ENCODE data around the gene PDCD7.
"Not testable (repeated sequence)": the region's sequence is repeated elsewhere in the genome, so short reads cannot be mapped to it uniquely, and the experiment has no call there.

The PDCD7 gene

DNA sequence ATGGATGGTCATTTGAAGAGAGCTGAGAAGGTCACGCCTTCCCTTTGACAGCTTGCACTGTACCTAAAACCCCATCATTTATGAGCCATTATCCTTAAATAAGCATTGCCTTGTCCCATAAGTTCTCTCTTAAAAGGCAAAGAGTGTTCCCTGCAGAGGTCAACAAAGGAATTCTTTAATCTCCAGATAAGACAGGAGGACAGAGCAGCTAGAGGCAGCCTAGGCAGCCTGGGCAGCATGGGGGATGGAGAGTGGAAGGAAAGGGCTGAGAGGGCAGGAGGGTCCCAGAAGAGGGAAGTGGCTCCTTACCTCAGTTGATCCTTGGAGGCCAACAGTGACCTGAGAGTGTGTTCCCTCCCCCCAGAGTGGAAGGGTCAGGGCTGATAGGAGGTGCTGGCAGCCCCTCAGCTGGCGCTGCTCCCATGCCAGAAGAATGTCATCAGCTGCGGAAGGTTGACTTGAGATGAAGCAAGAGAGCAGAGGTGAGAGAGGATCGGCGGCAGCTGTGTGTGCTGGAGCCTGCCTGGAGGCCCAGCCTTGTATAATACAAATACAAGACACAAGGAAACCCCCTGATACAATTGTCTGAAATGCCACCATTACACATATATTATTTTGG lies 44.3 kb downstream of the PDCD7 start:
- no peak for DNase-seq

DNA sequence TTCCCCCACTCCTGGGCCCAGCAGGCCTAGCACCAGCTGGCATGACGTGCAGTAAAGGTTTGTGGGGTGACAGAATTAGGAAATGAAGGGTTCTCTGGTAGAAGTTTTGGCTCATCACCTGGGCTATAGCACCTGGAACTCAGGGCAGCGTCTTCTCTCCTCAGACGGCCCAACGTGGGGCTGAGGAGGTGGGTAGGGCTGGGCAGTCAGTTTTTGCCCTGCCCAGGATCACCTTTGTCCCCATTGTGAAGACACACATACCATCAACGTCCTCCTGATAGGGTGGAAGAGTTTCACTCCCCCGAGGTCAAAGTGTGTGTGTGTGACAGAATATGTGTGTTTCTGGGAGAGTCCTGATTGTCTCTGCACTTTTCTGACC lies 45.0 kb downstream of the PDCD7 start:
- no peak for DNase-seq

DNA sequence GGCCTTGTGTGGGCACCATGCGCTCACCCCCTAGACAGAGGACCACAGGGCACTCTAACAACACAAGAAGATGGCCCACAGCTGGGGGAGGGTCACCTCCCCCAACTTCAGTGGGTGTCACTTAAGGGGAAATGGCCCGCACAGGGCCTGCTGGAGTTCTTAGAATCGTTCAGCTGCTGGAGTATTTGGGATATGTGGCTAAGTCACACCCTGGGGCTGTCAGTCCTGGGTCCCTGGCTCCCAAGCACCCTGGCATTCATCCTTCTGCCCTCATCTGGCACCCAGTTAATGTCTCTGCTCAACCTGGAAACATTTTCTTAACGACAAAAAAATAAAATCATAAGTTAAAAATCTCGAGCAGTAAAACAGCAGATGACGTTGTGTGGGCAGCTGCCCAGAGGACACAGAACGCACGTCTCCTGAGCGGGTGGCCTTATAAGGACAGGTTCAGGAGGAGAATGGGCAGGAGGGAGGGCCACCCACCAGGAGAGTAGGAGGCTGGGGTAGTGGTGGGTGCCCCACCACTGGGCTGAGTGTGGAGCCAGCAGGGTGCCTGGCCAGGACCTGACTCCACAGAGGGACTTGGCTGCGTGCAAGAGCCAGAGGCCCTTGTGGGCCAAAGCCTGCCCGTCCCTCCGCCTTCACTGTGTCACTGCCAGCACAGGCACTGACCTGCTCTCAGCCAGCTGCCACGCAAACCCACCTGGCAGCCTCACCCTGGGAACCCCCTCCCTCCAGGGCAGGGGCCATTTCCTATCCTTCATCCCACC lies 45.5 kb downstream of the PDCD7 start:
- no peak for DNase-seq

DNA sequence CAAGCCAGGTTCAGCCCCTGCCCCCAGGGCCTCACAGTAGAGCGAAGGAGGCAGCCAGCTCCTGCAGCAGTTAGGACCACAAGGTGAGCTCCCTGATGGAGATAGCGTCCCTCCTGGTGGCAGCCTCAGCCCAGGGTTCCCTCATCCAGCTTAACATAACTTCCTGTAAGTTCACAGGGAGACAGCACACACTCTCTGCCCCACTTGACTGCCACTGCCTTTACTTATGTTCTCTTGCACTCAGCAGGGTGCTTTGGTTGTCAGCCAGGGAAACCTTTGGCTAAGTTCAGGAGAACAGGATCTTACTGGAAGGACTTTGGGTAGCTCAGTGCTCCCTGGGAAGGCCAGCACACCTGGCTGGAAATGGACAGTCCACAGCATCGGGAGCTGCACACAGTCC lies 46.2 kb downstream of the PDCD7 start:
- no peak for DNase-seq

DNA sequence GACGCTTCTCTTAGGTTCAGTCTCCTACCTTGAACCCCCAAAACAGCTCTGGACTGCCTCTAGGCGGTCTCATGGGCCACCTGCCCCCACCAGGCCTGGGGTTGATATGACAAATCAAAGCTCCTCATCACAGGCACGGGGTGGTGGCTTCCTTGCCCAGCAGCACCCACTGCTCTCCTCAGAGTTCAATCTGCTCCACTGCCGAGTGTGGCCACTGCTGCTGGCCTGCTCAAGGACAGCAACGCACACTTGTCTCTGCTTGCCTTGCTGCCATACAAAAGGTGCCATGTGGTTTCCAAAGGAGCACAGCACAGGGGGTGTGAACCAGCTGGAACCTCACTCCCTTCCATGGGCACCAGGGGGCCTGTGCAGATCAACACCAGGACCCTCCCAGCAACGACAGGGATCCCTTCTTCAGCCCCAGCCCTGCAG lies 46.9 kb downstream of the PDCD7 start:
- no peak for DNase-seq

DNA sequence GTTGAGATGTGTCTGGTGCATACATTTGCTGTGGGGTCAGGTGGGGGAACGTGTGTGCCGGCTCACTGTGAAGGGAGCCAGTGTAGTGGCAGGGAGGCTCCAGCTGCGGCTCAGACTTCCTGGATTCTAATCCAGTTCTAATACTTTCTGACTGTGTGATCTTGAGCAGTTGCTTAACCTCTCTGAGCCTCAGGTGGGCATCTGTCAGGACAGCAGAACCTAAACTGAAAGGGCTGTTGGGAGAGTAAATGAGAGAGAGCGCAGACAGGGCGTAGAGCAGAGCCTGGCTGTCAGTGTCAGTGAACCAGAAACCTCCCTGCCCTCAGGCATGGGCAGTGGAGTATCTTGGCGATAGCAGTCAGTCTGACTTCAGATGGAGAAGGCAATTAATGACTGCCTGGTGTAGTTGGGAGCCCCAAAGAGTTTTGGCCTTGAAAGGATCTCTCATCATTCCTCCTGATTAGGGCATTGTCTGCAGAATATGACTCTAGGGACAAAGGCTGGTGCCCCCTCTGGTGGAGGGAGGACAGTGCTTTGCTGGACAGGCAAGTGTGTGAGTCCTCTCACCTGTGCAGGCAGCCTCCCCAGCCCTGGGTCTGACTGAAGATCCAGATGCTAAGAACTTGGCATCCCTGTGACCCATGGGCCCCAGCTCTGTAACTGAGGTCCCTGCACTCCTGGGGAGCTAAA lies 47.5 kb downstream of the PDCD7 start:
- DNase-seq = no peak

DNA sequence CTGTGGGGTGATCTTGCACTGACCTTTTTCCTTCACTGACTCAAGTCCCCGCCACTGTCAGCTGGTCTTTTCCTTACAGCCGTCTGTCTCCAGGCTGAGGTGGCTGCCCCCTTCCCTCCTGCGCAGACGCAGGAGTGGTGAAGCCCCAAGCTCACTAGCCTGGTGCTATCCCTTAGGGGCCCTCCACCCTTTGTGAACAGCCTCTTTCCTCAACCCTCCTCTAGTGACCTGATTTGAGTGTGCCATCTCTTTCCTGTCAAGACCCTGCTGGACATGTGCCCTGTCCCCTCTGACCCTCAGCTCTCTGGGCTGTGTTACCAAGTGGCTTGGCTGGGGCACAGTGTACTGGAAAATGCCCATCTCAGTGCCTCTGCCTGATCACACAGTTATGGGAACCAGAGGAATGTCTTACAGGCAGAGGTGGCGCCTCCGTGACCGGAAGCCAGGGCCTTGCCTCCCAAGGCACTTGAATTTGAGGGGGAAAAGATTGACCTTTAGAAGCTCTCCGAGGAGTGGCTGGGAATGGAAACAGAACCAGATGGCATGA lies 48.3 kb downstream of the PDCD7 start:
- DNase-seq = no peak

DNA sequence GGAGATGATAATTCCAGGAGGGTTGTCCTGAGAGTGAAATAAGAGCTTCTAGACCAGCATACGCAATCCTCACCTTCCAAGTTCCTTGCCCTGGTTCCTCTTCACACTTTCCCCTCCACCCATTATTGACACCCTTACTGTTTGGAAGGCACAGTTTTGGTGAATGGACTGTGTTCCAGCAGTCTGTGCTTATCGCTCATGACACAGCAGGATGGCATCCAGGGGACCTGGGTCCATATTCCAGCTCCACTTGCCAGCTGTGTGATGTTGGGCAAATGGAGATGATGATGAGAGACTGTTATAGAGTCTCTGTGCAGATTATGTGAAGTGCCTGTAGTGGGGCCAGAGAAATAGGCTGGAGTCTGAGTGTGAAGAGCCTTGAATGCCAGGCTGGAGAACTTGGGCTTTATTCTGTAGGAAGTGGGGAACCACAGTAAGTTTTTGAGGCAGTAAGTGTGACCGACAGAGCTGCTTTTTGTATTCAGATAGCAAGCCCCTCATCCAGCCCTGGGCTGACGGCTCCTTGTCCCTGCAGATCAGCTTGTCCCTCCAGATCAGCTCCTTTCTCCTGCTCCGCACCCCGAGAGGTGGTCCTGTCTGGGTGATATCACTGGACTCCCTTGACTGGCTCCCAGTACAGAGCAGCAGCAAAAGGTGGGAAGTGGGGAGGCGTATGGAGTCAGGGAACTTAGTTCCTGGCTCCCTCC lies 49.0 kb downstream of the PDCD7 start:
- DNase-seq = no peak

DNA sequence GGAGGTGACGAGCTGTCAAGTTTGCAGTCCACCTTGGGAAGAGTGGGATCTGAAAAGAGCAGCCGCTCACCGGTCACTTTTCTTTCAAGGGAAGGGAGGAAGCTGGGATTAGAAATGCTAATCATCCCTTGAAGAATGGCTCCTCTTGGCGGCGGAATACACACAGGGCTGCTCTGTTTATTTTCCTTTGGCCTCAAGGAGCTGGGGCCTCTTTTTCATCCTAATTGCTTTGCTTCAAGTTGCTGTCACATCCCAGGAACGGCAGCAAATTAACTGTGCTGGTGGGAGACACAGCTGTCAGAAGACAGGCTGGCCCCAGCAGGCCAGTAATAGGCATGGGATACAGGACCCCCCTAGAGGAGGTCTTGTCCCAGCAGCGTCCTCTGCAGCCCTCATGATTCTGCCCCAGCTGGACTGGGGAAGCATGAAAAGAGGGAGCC lies 50.3 kb downstream of the PDCD7 start:
- DNase-seq = no peak

DNA sequence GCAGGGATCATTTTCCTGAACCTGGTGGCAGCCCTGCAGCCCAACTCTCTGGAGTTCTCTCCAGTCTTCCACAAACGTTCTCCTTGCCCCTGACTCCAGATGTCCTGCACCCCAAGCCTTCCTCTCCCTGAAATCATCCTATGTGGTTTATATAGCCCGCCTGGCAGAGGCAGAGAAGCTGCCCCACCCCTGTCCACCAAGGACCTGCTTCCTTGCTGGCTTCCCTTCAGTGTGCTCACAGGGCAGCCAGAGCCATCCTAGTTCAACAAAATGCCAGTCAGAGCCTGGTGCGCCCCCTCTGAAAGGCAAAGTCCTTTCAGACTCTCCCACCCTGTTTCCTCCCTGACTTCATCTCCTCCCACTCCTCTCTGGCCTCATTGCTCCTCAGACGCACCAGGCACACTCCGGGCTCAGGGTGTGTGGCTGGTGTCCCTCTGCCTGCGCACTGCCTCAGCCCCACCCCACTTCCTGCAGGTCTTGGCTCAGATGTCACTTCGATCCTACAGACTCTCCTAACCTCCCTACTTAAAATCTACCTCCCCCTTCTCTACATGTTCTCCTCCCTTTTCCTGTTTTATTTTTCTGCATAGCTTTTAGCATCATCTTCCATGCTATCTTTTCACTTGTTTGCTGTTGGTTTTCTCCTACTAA lies 51.2 kb downstream of the PDCD7 start:
- peak; percentile 4 for DNase-seq

DNA sequence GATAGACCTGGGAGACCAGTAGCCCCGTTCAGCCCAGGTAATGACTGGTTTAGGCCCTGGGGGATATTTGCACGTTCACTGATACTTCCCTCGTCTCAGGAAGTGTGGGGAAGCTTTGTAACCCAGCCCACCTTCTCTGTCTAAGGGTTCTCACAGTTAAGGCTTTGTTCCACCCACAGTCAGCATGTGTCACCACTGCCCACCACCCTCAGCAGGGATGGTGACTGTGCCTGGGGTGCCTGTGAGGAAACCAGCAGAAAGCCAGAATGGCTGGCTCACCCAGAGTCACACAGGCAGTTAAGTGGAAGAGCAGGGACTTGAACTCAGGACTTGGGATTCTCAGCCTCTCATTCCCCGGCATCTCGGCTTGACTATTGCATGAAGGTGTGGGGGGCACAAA lies 51.9 kb downstream of the PDCD7 start:
- DNase-seq = peak; percentile 3

DNA sequence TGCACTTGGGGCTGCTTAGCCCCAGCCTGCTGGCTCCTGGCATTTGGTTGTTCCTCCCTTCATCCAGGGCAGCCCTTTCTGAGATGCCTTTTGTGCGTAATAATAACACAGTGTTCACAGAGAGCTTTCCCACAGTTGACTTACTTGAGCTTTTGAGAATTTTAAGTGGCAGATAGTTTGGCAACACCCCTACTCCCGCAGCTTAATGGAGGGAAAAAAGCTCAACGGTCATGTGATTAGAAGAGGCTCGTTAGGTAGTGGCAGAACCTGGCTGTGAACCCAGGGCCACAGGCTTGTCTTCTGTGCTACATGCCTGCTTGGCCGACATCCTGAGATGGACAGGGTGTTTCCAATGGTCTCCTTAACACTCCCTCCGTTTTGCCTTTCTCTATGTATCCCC lies 52.3 kb downstream of the PDCD7 start:
- DNase-seq = no peak

DNA sequence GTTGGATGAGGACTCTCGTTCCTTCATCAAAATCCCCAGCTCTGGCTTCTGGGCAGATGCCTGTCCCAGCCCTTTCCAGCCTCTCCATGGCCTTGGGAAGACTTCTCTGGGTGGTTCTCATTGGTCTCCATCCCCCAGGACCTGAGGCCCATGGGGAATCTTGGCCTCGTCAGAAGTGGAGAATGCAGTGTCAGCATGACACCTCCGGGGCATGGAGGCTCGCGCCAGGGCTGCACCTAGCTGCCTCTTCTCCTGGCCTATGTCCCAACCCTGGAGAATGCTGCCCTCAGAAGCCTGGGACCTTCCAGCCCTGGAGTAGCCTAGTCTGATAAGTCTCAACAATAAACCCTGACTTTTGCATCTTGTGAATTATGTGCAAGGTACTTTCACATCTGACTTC lies 54.0 kb downstream of the PDCD7 start:
- DNase-seq = no peak

DNA sequence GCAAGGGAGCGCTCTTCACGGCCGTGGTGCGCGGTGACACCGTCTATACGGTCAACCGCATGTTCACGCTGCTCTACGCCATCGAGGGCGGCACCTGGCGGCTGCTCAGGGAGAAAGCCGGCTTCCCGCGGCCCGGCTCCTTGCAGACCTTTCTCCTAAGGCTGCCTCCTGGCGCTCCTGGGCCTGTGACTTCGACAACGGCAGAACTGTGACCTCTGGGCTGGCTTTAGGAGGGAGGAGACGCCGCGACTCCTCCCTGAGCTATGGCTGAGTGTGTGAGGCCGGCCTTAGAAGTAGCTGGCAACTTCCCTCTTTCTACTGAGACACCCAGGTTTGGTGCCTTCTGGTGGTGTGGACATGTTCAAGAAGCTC lies 55.6 kb downstream of the PDCD7 start:
- DNase-seq = peak; percentile 13

DNA sequence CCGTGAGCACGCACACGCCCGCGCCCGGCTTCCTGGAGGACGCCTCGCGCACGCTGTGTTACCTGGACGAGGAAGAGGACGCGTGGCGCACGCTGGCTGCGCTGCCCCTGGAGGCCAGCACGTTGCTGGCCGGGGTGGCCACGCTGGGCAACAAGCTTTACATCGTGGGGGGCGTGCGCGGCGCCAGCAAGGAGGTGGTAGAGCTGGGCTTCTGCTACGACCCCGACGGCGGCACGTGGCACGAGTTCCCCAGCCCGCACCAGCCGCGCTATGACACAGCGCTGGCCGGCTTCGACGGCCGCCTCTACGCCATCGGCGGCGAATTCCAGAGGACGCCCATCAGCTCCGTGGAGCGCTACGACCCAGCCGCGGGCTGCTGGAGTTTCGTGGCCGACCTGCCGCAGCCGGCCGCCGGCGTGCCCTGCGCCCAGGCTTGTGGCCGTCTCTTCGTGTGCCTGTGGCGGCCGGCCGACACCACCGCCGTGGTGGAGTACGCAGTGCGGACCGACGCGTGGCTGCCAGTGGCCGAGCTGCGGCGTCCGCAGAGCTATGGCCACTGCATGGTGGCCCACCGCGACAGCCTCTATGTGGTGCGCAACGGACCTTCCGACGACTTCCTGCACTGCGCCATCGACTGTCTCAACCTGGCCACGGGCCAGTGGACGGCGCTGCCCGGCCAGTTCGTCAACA lies 56.2 kb downstream of the PDCD7 start:
- DNase-seq = no peak

DNA sequence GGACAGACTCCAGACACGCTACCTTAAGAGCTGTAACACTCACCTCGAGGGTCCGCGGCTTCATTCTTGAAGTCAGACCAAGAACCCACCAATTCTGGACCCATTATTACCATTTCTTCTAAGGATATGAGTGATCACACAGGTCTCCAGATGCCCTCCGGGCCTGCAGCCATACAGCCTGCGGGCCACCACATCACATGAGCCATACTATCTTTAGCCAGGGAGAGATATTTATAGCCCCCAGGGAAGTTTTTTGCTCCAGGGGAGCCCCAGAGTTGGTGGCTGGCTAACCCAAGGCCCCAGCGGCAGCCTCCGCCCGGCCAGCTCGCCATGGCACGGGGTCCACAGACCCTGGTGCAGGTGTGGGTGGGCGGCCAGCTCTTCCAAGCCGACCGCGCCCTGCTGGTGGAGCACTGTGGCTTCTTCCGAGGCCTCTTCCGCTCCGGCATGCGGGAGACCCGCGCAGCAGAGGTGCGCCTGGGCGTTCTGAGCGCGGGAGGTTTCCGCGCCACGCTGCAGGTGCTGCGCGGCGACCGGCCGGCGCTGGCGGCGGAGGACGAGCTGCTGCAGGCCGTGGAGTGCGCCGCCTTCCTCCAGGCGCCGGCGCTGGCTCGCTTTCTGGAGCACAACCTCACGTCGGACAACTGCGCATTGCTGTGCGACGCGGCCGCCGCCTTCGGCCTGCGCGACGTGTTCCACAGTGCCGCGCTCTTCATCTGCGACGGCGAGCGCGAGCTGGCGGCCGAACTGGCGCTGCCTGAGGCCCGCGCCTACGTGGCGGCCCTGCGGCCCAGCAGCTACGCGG lies 56.9 kb downstream of the PDCD7 start, which contains the start of gene KBTBD13:
TSS of gene KBTBD13 (plus strand) at position 261 of the 805 bp plus-strand sequence. CDS start at position 331, 70 bp downstream.
- DNase-seq = no peak

DNA sequence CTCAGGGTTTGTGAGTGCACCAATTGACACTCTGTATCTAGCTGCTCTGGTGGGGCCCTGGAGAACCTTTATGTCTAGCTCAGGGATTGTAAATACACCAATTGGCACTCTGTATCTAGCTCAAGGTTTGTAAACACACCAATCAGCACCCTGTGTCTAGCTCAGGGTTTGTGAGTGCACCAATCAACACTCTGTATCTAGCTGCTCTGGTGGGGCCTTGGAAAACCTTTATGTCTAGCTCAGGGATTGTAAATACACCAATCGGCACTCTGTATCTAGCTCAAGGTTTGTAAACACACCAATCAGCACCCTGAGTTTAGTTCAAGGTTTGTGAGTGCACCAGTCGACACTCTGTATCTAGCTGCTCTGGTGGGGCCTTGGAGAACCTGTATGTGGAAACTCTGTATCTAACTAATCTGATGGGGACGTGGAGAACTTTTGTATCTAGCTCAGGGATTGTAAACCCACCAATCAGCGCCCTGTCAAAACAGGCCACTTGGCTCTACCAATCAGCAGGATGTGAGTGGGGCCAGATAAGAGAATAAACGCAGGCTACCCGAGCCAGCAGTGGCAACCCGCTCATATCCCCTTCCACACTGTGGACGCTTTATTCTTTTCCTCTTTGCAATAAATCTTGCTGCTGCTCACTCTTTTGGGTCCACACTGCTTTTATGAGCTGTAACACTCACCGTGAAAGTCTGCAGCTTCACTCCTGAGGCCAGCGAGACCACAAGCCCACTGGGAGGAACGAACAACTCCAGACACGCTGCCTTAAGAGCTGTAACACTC lies 57.8 kb downstream of the PDCD7 start:
- DNase-seq = not testable (repeated sequence)

DNA sequence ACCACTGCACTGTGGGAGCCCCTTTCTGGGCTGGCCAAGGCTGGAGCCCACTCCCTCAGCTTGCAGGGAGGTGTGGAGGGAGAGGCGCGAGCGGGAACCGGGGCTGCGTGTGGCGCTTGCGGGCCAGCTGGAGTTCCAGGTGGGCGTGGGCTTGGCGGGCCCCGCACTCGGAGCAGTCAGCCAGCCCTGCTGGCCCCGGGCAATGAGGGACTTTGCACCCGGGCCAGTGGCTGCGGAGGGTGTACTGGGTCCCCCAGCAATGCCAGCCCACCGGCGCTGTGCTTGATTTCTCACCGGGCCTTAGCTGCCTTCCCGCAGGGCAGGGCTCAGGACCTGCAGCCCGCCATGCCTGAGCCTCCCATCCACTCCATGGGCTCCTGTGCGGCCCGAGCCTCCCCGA lies 58.7 kb downstream of the PDCD7 start:
- DNase-seq = not testable (repeated sequence)

DNA sequence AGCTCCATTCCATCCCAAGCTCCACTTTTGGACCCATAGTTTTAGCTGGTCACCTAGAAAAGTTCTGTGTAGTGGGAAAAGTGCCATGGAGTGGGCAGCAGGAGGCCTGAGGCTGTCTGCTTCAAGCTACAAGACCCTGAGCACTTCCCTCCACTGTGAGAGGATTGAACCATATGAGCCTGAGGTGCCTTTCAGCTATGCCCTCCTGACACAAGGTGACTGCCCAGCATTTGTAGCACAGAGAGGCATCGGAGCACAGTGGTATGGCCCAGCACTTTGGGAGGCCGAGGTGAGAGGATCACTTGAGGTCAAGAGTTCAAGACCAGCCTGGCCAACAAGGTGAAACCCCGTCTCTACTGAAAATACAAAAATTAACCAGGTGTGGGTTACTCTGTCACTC lies 61.0 kb downstream of the PDCD7 start:
- no peak for DNase-seq

DNA sequence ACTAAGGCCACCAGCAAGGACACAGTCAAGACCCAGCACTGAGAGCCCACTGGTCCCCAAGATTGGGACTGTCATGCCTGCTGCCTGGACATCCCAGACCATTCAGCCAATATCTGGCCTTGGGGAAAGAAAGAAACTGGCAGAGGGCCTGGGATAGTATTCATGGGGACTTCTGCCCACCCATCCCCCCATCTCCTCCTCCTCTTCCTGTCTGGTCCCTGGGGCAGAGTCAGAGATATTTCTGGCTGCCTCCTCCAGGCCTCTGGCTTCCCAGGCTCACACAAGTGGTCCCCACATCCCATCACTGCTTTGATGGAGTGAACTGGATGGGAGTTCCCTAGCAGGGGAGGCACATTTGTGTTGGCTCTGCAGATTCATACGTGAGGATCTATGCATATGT lies 61.6 kb downstream of the PDCD7 start:
- no peak for DNase-seq

All from stimulated activated naive CD4-positive, alpha-beta T cell treated with Interleukin-2 at 50 U/mL for 16 hours (primary cell).